Measurements from ENCODE around the gene TSGA10IP.

The TSGA10IP gene

DNA sequence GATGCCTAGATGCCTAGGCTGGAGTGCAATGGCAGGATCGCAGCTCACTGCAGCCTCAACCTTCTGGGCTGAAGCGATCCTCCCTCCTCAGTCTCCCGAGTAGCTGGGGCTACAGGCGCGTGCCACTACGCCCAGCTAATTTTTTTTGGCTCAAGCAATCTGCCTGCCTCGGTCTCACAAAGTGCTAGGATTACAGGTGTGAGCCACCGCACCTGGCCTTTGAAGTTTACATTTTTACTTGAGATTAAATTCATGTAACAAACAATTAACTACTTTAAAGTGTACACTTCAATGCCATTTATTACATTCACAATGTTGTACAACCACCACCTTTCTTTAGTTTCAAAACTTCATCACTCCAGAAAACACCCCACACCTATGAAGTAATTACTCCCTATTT, 41.6 kb upstream of the TSGA10IP start:
- no peak overlapping the region for H3K4me2 ChIP-seq (ENCODE audit: low read depth, low read length, poor library complexity, severe bottlenecking)
- no peak overlapping the region for H3K4me3 ChIP-seq (ENCODE audit: low read length, poor library complexity, severe bottlenecking)
- no peaks in the 10 kb centered on the region for H3F3A ChIP-seq (ENCODE audit: low read depth)
- no peaks in the 10 kb centered on the region for H3K27me3 ChIP-seq (ENCODE audit: insufficient read depth, low read length, poor library complexity, severe bottlenecking)
- H3K4me1 ChIP-seq (ENCODE audit: insufficient read depth, low read length, poor library complexity, severe bottlenecking) = peaks cover 7% of the 10 kb centered on the region
- TF ChIP-seq EZH2phosphoT487 (IDR thresholded peaks at IDR 0.05; ENCODE audit: borderline replicate concordance) = no peak
- TF ChIP-seq, protein P1, sequence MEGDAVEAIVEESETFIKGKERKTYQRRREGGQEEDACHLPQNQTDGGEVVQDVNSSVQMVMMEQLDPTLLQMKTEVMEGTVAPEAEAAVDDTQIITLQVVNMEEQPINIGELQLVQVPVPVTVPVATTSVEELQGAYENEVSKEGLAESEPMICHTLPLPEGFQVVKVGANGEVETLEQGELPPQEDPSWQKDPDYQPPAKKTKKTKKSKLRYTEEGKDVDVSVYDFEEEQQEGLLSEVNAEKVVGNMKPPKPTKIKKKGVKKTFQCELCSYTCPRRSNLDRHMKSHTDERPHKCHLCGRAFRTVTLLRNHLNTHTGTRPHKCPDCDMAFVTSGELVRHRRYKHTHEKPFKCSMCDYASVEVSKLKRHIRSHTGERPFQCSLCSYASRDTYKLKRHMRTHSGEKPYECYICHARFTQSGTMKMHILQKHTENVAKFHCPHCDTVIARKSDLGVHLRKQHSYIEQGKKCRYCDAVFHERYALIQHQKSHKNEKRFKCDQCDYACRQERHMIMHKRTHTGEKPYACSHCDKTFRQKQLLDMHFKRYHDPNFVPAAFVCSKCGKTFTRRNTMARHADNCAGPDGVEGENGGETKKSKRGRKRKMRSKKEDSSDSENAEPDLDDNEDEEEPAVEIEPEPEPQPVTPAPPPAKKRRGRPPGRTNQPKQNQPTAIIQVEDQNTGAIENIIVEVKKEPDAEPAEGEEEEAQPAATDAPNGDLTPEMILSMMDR (conservative IDR thresholded peaks at IDR 0.05; ENCODE audit: low read length) = no peak
- H3K79me2 ChIP-seq (ENCODE audit: insufficient read depth, low read length) = no peaks in the 10 kb centered on the region
- no peaks in the 10 kb centered on the region for H3K9me3 ChIP-seq (ENCODE audit: insufficient read depth, low read depth, low read length)
- 0 out of 2 replicates have a peak overlapping the region, but pooled peaks have one; percentile 66 for H2AFZ ChIP-seq (ENCODE audit: low read length)
- H3K9ac ChIP-seq (ENCODE audit: low read depth, low read length, poor library complexity, severe bottlenecking) = no peak overlapping the region
- no peaks in the 10 kb centered on the region for H4K20me1 ChIP-seq (ENCODE audit: insufficient read depth, low read length, poor library complexity, severe bottlenecking)
- H3K9me2 ChIP-seq (replicated peaks; ENCODE audit: low read depth, low read length) = no peaks in the 10 kb centered on the region
- H3K36me3 ChIP-seq (ENCODE audit: insufficient read depth, low read length) = no peaks in the 10 kb centered on the region

DNA sequence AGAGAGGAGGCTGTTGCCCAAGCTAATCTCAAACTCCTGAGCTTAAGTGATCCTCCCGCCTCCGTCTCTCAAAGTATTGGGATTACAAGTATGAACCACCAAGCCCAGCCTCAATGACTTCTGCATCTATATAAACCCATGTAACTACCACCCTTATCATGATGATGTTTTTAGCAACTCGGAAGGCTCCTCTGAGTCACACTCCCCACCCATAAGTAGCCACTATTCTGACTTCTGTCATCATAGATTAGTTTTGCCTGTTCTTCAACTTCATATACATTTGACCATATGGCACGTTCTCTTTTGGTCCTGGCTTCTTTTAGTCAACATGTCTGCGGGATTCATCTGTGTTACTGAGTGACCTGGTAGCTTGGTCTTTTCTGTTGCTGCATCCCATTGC, 38.7 kb upstream of the TSGA10IP start:
- Histone ChIP-seq H3K4me3 (ENCODE audit: low read length, poor library complexity, severe bottlenecking) (no peak overlapping the region), H3K4me1 (ENCODE audit: insufficient read depth, low read length, poor library complexity, severe bottlenecking) (peaks cover 7% of the 10 kb centered on the region), H2AFZ (ENCODE audit: low read length) (no peak overlapping the region), H3K9me3 (ENCODE audit: insufficient read depth, low read depth, low read length) (no peaks in the 10 kb centered on the region), H3K36me3 (ENCODE audit: insufficient read depth, low read length) (no peaks in the 10 kb centered on the region), H3K9ac (ENCODE audit: low read depth, low read length, poor library complexity, severe bottlenecking) (no peak overlapping the region), H3K27me3 (ENCODE audit: insufficient read depth, low read length, poor library complexity, severe bottlenecking) (no peaks in the 10 kb centered on the region), H3K9me2 (replicated peaks; ENCODE audit: low read depth, low read length) (no peaks in the 10 kb centered on the region), H3F3A (ENCODE audit: low read depth) (no peaks in the 10 kb centered on the region), H3K79me2 (ENCODE audit: insufficient read depth, low read length) (no peaks in the 10 kb centered on the region), H3K4me2 (ENCODE audit: low read depth, low read length, poor library complexity, severe bottlenecking) (no peak overlapping the region), H4K20me1 (ENCODE audit: insufficient read depth, low read length, poor library complexity, severe bottlenecking) (no peaks in the 10 kb centered on the region)
- TF ChIP-seq, protein P1 (conservative IDR thresholded peaks at IDR 0.05; ENCODE audit: low read length) = no peak
- TF ChIP-seq EZH2phosphoT487 (IDR thresholded peaks at IDR 0.05; ENCODE audit: borderline replicate concordance) = no peak

DNA sequence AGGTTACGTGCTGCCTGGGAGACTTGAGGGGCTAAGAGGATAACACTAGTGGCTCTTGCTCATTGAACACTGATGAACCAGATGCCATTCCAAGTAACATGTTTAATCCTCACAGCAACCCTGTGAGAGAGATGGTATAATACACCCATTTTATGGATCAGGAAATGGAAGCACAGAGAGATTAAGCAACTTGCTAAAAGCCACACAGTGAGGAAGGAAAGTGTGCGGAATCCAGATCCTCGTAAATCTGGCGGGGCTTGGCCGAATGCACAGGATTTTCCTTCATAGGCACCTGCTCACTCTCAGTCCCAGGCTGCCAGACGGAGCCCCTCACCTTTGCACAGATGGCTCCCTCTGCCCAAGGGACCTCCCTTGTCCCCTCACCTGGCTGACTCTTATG, 37.4 kb upstream of the TSGA10IP start:
- Histone ChIP-seq H3K36me3 (ENCODE audit: insufficient read depth, low read length) (no peaks in the 10 kb centered on the region), H4K20me1 (ENCODE audit: insufficient read depth, low read length, poor library complexity, severe bottlenecking) (no peaks in the 10 kb centered on the region), H2AFZ (ENCODE audit: low read length) (no peak overlapping the region), H3K9me2 (replicated peaks; ENCODE audit: low read depth, low read length) (no peaks in the 10 kb centered on the region), H3K4me2 (ENCODE audit: low read depth, low read length, poor library complexity, severe bottlenecking) (no peak overlapping the region), H3K9me3 (ENCODE audit: insufficient read depth, low read depth, low read length) (no peaks in the 10 kb centered on the region), H3F3A (ENCODE audit: low read depth) (no peaks in the 10 kb centered on the region), H3K4me1 (ENCODE audit: insufficient read depth, low read length, poor library complexity, severe bottlenecking) (peaks cover 6% of the 10 kb centered on the region), H3K27me3 (ENCODE audit: insufficient read depth, low read length, poor library complexity, severe bottlenecking) (no peaks in the 10 kb centered on the region), H3K79me2 (ENCODE audit: insufficient read depth, low read length) (no peaks in the 10 kb centered on the region), H3K4me3 (ENCODE audit: low read length, poor library complexity, severe bottlenecking) (no peak overlapping the region), H3K9ac (ENCODE audit: low read depth, low read length, poor library complexity, severe bottlenecking) (no peak overlapping the region)
- TF ChIP-seq, protein P1 (conservative IDR thresholded peaks at IDR 0.05; ENCODE audit: low read length) = no peak
- TF ChIP-seq EZH2phosphoT487 (IDR thresholded peaks at IDR 0.05; ENCODE audit: borderline replicate concordance) = no peak
